K562 (cell line): Measurements from ENCODE around the gene TOR1AIP2. TPM values are rescaled to one million over a fixed set of nuclear protein-coding genes. Genes with fewer than 3 reads are reported as not detected.
A peak's percentile ranks its signal among the peaks of the same experiment; 100 is the strongest.

Experiments used
- ATAC-seq: fragments of 200-7000 bp; cut with Tn5 transposase; 3 replicates; pipeline ENCODE4 v1.9.1; 2020; ENCODE audit warnings: moderate library complexity
- BruUV-seq: library from RNA; stranded (reverse); fragments of 400-500 nt; replicated peaks from 2 replicates; lab custom pipeline; 2021; lab: Mats Ljungman, UMichigan
- CTCF ChIA-PET: fragments of 300-600 bp; formaldehyde crosslinking; extraction: SDS; loops from one replicate; lab custom pipeline; 2021; ENCODE audit warnings: low intra/inter-chr PET ratio; lab: Yijun Ruan, JAX
- POLR2A ChIA-PET: fragments of 300-600, 350-650 bp; sonication (Branson Sonifier 250); formaldehyde crosslinking; extraction: SDS; loops from one replicate; lab custom pipeline; 2021; ENCODE audit warnings: antibody characterized with exemption, inconsistent platforms; lab: Yijun Ruan, JAX
- DNase-seq, 4 experiments: peaks; one replicate each; pipeline versions ENCODE4 v3.0.0 to v3.0.0-alpha.2; 2011 to 2018; ENCODE audit warnings: low spot score in 3 of 4, mixed read lengths in 3 of 4; ENCODE audit errors: extremely low read depth in 1 of 4
- FAIRE-seq: peaks from 2 replicates; lab custom pipeline; 2011; peaks lifted over from hg19 to GRCh38; lab: Jason Lieb, UNC
- H2AFZ ChIP-seq: 2 replicates; pipeline ENCODE4 v1.6.0; 2011; ENCODE audit warnings: low read depth, low read length, control low read depth, inconsistent platforms
- H3K27ac ChIP-seq: fragments of 200-600 bp; 3 replicates; pipeline ENCODE4 v1.8.0; 2011; ENCODE audit warnings: low read depth, mild to moderate bottlenecking, control low read depth, inconsistent platforms, low read length, moderate library complexity, mixed read lengths; ENCODE audit errors: extremely low read depth
- H3K27me3 ChIP-seq, 2 experiments: fragments of 300-600 bp in 1 of 2; 2 replicates in 1 of 2; 3 replicates in 1 of 2; pipeline versions ENCODE4 v1.6.0 to v1.8.0; 2011; ENCODE audit warnings: inconsistent platforms in 2 of 2, low read length in 2 of 2, mild to moderate bottlenecking in 1 of 2, mixed read lengths in 1 of 2, moderate library complexity in 1 of 2; ENCODE audit not compliant: control insufficient read depth in 2 of 2, insufficient read depth in 2 of 2
- H3K36me3 ChIP-seq: fragments of 300-600 bp; 3 replicates; pipeline ENCODE4 v1.8.0; 2011; ENCODE audit warnings: mild to moderate bottlenecking, low read length, inconsistent platforms; ENCODE audit not compliant: control insufficient read depth, insufficient read depth
- H3K4me1 ChIP-seq, 2 experiments: fragments of 200-600 bp in 1 of 2; replicated peaks in 1 of 2; 2 replicates in 1 of 2; 3 replicates in 1 of 2; pipeline versions ENCODE4 v1.5.1 to v1.8.0; 2011; ENCODE audit warnings: inconsistent platforms in 2 of 2, low read length in 2 of 2, mild to moderate bottlenecking in 1 of 2, mixed read lengths in 1 of 2, moderate library complexity in 1 of 2; ENCODE audit not compliant: control insufficient read depth in 2 of 2, insufficient read depth in 2 of 2
- H3K4me2 ChIP-seq: 2 replicates; pipeline ENCODE4 v1.6.1; 2011; ENCODE audit warnings: low read length, control low read depth, inconsistent platforms, mixed read lengths; ENCODE audit not compliant: insufficient read depth
- H3K4me3 ChIP-seq: fragments of 200-600 bp; sonication (generic), shearing (Covaris generic); 2 replicates; pipeline ENCODE4 v1.5.1; 2016; ENCODE audit warnings: control low read depth, inconsistent platforms
- H3K79me2 ChIP-seq: fragments of 200-600 bp; 3 replicates; pipeline ENCODE4 v1.8.0; 2011; ENCODE audit warnings: low read length, inconsistent platforms; ENCODE audit not compliant: control insufficient read depth, insufficient read depth
- H3K9ac ChIP-seq, 2 experiments: 2 replicates each; pipeline versions ENCODE4 v1.6.0 to v1.6.1; 2011; ENCODE audit warnings: low read depth in 2 of 2, low read length in 2 of 2, control low read depth in 1 of 2, inconsistent platforms in 1 of 2, mild to moderate bottlenecking in 1 of 2, mixed read lengths in 1 of 2; ENCODE audit not compliant: insufficient read depth in 1 of 2
- H3K9me1 ChIP-seq: one replicate; pipeline ENCODE4 v1.6.0; 2011; ENCODE audit warnings: inconsistent platforms, mild to moderate bottlenecking, low read length, moderate library complexity; ENCODE audit not compliant: control insufficient read depth, insufficient read depth
- H3K9me3 ChIP-seq: replicated peaks from 2 replicates; pipeline ENCODE4 v1.5.1; 2011; ENCODE audit warnings: low read depth, low read length, inconsistent platforms; ENCODE audit not compliant: control insufficient read depth, insufficient read depth
- H4K20me1 ChIP-seq: replicated peaks from 2 replicates; pipeline ENCODE4 v1.6.1; 2011; ENCODE audit warnings: low read length, inconsistent platforms, mixed read lengths; ENCODE audit not compliant: control insufficient read depth, insufficient read depth
- CHD1 ChIP-seq: fragments of 200-600 bp; sonication (generic); IDR thresholded peaks from one replicate; pipeline ENCODE4 v1.6.1; 2012; ENCODE audit warnings: mild to moderate bottlenecking, moderate library complexity, low read length, inconsistent platforms
- FOSL1 ChIP-seq: fragments of 200-800 bp; sonication (Bioruptor generic); conservative IDR thresholded peaks from 2 replicates; pipeline ENCODE4 v1.6.1; 2016; ENCODE audit warnings: missing genetic modification characterization, missing compliant biosample characterization
- HNRNPH1 ChIP-seq: fragments of 200-400 bp; formaldehyde crosslinking; optimal IDR thresholded peaks from 2 replicates; pipeline ENCODE3; 2017; ENCODE audit warnings: low read depth, mild to moderate bottlenecking, low read length, moderate library complexity
- JUND ChIP-seq, 2 experiments: IDR thresholded peaks; 2 replicates in 1 of 2; 3 replicates in 1 of 2; pipeline ENCODE4 v1.6.1; 2011; ENCODE audit warnings: borderline replicate concordance in 2 of 2, low read depth in 2 of 2, low read length in 2 of 2, improper control_type of control experiment in 1 of 2, missing biosample characterization in 1 of 2, missing genetic modification characterization in 1 of 2, missing genetic modification reagents in 1 of 2
- NCOA1 ChIP-seq: fragments of 450-650 bp; IDR thresholded peaks from 2 replicates; pipeline ENCODE4 v1.6.1; 2016; ENCODE audit warnings: low read depth
- SLC30A9 ChIP-seq: fragments of 250-450 bp; sonication (Bioruptor Pico); IDR thresholded peaks from 2 replicates; pipeline ENCODE4 v1.8.0; 2022; ENCODE audit warnings: mild to moderate bottlenecking, moderate library complexity
- STAT5B ChIP-seq: fragments of 250-450 bp; sonication (Bioruptor Pico); IDR thresholded peaks from 2 replicates; pipeline ENCODE4 v1.8.0; 2021; ENCODE audit warnings: mild to moderate bottlenecking, inconsistent platforms
- ZNF121 ChIP-seq: sonication (generic); formaldehyde crosslinking; conservative IDR thresholded peaks from 2 replicates; pipeline ENCODE4 v1.8.0; 2022; ENCODE audit warnings: missing genetic modification reagents
- ZNF384 ChIP-seq: IDR thresholded peaks from 2 replicates; pipeline ENCODE4 v1.6.1; 2012; ENCODE audit warnings: low read depth, low read length, improper control_type of control experiment
- ZNF431 ChIP-seq: sonication (generic); formaldehyde crosslinking; IDR thresholded peaks from 2 replicates; pipeline ENCODE4 v1.8.0; 2022; ENCODE audit warnings: mild to moderate bottlenecking, missing genetic modification reagents
- ZNF511 ChIP-seq: sonication (generic); formaldehyde crosslinking; IDR thresholded peaks from 2 replicates; pipeline ENCODE4 v1.8.0; 2022; ENCODE audit warnings: mild to moderate bottlenecking, missing genetic modification reagents
- WGBS: fragments of 100-300 bp; shearing (Covaris generic); methylation state at CpG from one replicate; pipeline ENCODE4 v1.1.6; 2016; ENCODE audit warnings: low coverage, mixed read lengths; ENCODE audit not compliant: insufficient coverage; ENCODE audit errors: missing lambda C conversion rate; 5-methylcytosine and 5-hydroxymethylcytosine counted together
- in situ Hi-C: fragments of 300-500 bp; cut with MboI; formaldehyde crosslinking; loops from 4 replicates; pipeline ENCODE4 v1.15.0; 2018; ENCODE audit warnings: inconsistent platforms, mixed read lengths
- intact Hi-C: fragments of 100-400 bp; cut with micrococcal nuclease; formaldehyde crosslinking; loops from 2 replicates; pipeline ENCODE4 v1.14.2; 2022
- polyA plus RNA-seq, 8 experiments: library from polyadenylated mRNA; depleted of rRNA in 4 of 8; stranded (reverse) in 5 of 8; unstranded in 3 of 8; fragments of >200 nt; fragmentation: Nextera tagmentation in 2 of 8; fragmentation: Illumina TruSeq in 1 of 8; extraction: Ambion mirVana in 2 of 8; extraction: Trizol in 1 of 8; gene quantifications; 2 replicates each; pipeline versions ENCODE4 v1.2.1 to v1.2.3, GENCODE V29; 2011 to 2014; ENCODE audit warnings: inconsistent platforms in 1 of 8, missing spikeins in 1 of 8
- total RNA-seq, 7 experiments: library from RNA; depleted of rRNA in 6 of 7; stranded (reverse); fragments of >200 nt in 6 of 7; fragmentation: Illumina TruSeq in 2 of 7; extraction: Trizol in 2 of 7; gene quantifications; 2 replicates each; pipeline versions ENCODE4 v1.2.1 to v1.2.3, GENCODE V29; 2011 to 2021; ENCODE audit warnings: low replicate concordance in 1 of 7

Gene TOR1AIP2
- total and polyA plus RNA-seq, 9 of the 15 experiments (the other 6 are each of a cell fraction or from before 2014, with no cell fraction given): 16.7 to 122 (median 41.4) TPM

GRCh38 chr1:179889589-179889988, 12.0 kb upstream of the TOR1AIP2 start:
- Histone ChIP-seq H3K4me1 (no peaks in the 10 kb centered on the region), H3K27ac (no peak overlapping the region), H3K9me3 (no peaks in the 10 kb centered on the region), H3K36me3 (peaks cover 76% of the 10 kb centered on the region; the same call in 2 of the 3 replicates)
- BruUV-seq: no TSS peak
- POLR2A ChIA-PET: no interaction called here
- intact Hi-C loops: loop anchor here (10.0 kb wide), 1 partner anchor 165 kb away; no protein-coding TSS in a partner anchor
- in situ Hi-C loops: no loop called here
- TF ChIP-seq STAT5B (CRISPR knock-in tag): no peak
- peak; percentile 30; the same call in 1 of the 2 replicates for TF ChIP-seq ZNF384
- TF ChIP-seq ZNF511: no peak
- TF ChIP-seq, all 486 proteins: peak for 1
- FAIRE-seq (no peak), ATAC-seq (0 out of 3 replicates have a peak, but pooled peaks have one; percentile 30), DNase-seq (no peak)
- Histone ChIP-seq H2AFZ (no peak overlapping the region), H4K20me1 (no peaks in the 10 kb centered on the region), H3K4me2 (no peak overlapping the region), H3K9me1 (no peaks in the 10 kb centered on the region), H3K9ac (no peak overlapping the region), H3K27me3 (no peaks in the 10 kb centered on the region), H3K4me3 (no peak overlapping the region), H3K79me2 (peaks cover 11% of the 10 kb centered on the region)
- WGBS: 84% methylated on average over 4 of the region's 4 CpGs
- CTCF ChIA-PET: no interaction called here

- no peak for FAIRE-seq
Observed at GRCh38 chr1:179888071-179888470, 10.5 kb upstream of the TOR1AIP2 start.

More at GRCh38 chr1:179888071-179888470, 10.5 kb upstream of the TOR1AIP2 start:
- DNase-seq (no peak), ATAC-seq (no peak)
- Histone ChIP-seq H4K20me1 (no peaks in the 10 kb centered on the region), H2AFZ (no peak overlapping the region), H3K36me3 (peaks cover 74% of the 10 kb centered on the region; the same call in 2 of the 3 replicates), H3K79me2 (peaks cover 26% of the 10 kb centered on the region), H3K4me3 (no peak overlapping the region), H3K4me2 (no peak overlapping the region), H3K27me3 (no peaks in the 10 kb centered on the region), H3K4me1 (peaks cover under 1 to 3% of the 10 kb centered on the region in 2 experiments; a peak in 2 of 5 replicates), H3K9ac (no peak overlapping the region), H3K27ac (no peak overlapping the region), H3K9me3 (no peaks in the 10 kb centered on the region), H3K9me1 (no peaks in the 10 kb centered on the region)
- BruUV-seq: no TSS peak
- ChIA-PET CTCF (no interaction called here), POLR2A (interaction anchor here (1.2 to 1.4 kb wide), 2 partner anchors 13 to 16 kb away, joined by 3 to 4 read pairs; no protein-coding TSS in a partner anchor)
- in situ Hi-C loops: no loop called here
- WGBS: 89% methylated on average over 2 of the region's 2 CpGs
- TF ChIP-seq CHD1 (no peak), FOSL1 (tag) (no peak), JUND (IDR thresholded peaks at IDR 0.05; ENCODE audit: borderline replicate concordance, low read depth, low read length) (no peak), JUND (tag; IDR thresholded peaks at IDR 0.05; ENCODE audit: borderline replicate concordance, low read depth, low read length) (no peak), HNRNPH1 (no peak), NCOA1 (no peak), SLC30A9 (CRISPR knock-in tag) (no peak), ZNF121 (CRISPR knock-in tag) (no peak), ZNF431 (CRISPR knock-in tag) (no peak)
- intact Hi-C loops: loop anchor here (10.0 kb wide), 1 partner anchor 167 kb away; no protein-coding TSS in a partner anchor
